WTC11 (cell line): ENCODE results near the gene UNC13C. TPM values are rescaled to one million over a fixed set of nuclear protein-coding genes. Genes with fewer than 3 reads are reported as not detected.

Experiments used
- ATAC-seq: fragments of 200-7000 bp; cut with Tn5 transposase; 2 replicates; pipeline ENCODE4 v1.10.0; 2021; ENCODE audit warnings: mild to moderate bottlenecking, moderate library complexity
- CTCF ChIA-PET: fragments of 300-600 bp; sonication (Branson Sonifier 250); formaldehyde crosslinking; loops from one replicate; lab custom pipeline; 2021; ENCODE audit warnings: antibody characterized with exemption; lab: Charles Lee
- POLR2A ChIA-PET: fragments of 350-600 bp; sonication (Branson Sonifier 250); formaldehyde crosslinking; loops from one replicate; lab custom pipeline; 2021; ENCODE audit warnings: antibody characterized with exemption; lab: Charles Lee
- DNase-seq: peaks from one replicate; pipeline ENCODE4 v3.0.0; 2021; ENCODE audit warnings: low spot score
- H3K27ac Mint-ChIP-seq: 2 replicates; pipeline ENCODE4 v1.8.0; 2021; ENCODE audit warnings: mixed read lengths
- H3K27me3 Mint-ChIP-seq: 2 replicates; pipeline ENCODE4 v1.8.0; 2021; ENCODE audit warnings: low read depth, mild to moderate bottlenecking, moderate library complexity, mixed read lengths
- H3K36me3 Mint-ChIP-seq: 2 replicates; pipeline ENCODE4 v1.8.0; 2021; ENCODE audit warnings: mixed read lengths
- H3K4me1 Mint-ChIP-seq: 2 replicates; pipeline ENCODE4 v1.8.0; 2022; ENCODE audit warnings: mixed read lengths
- H3K4me3 Mint-ChIP-seq: 2 replicates; pipeline ENCODE4 v1.8.0; 2021; ENCODE audit warnings: mild to moderate bottlenecking, moderate library complexity, mixed read lengths
- H3K9me3 Mint-ChIP-seq: 2 replicates; pipeline ENCODE4 v1.8.0; 2021; ENCODE audit warnings: mixed read lengths
- AR ChIP-seq: fragments of 250-450 bp; sonication (Bioruptor Pico); IDR thresholded peaks from 2 replicates; pipeline ENCODE4 v1.9.0; 2021; ENCODE audit warnings: mild to moderate bottlenecking
- GRHL2 ChIP-seq: fragments of 250-450 bp; sonication (Bioruptor Pico); IDR thresholded peaks from 2 replicates; pipeline ENCODE4 v1.8.0; 2022; ENCODE audit warnings: mild to moderate bottlenecking, moderate library complexity; ENCODE audit not compliant: insufficient replicate concordance, severe bottlenecking
- JAZF1 ChIP-seq: fragments of 250-450 bp; sonication (Bioruptor Pico); IDR thresholded peaks from 2 replicates; pipeline ENCODE4 v1.9.0; 2021; ENCODE audit warnings: moderate library complexity, mild to moderate bottlenecking, inconsistent platforms
- JUN ChIP-seq: sonication (generic); formaldehyde crosslinking; IDR thresholded peaks from 2 replicates; pipeline ENCODE4 v1.8.0; 2023; ENCODE audit warnings: mild to moderate bottlenecking, missing genetic modification reagents
- OVOL2 ChIP-seq: fragments of 250-450 bp; sonication (Bioruptor Pico); IDR thresholded peaks from 2 replicates; pipeline ENCODE4 v1.9.0; 2021; ENCODE audit warnings: mild to moderate bottlenecking, borderline replicate concordance
- SMAD4 ChIP-seq: sonication (generic); formaldehyde crosslinking; IDR thresholded peaks from 2 replicates; pipeline ENCODE4 v1.8.0; 2022; ENCODE audit warnings: mild to moderate bottlenecking, missing genetic modification reagents
- TCF7 ChIP-seq: sonication (generic); formaldehyde crosslinking; IDR thresholded peaks from 2 replicates; pipeline ENCODE4 v1.8.0; 2022; ENCODE audit warnings: mild to moderate bottlenecking, low read depth, missing genetic modification reagents, moderate library complexity
- ZNF138 ChIP-seq: sonication (generic); formaldehyde crosslinking; conservative IDR thresholded peaks from 2 replicates; pipeline ENCODE4 v1.8.1; 2022; ENCODE audit warnings: mild to moderate bottlenecking, moderate library complexity, missing genetic modification reagents
- ZNF232 ChIP-seq: sonication (generic); formaldehyde crosslinking; IDR thresholded peaks from 2 replicates; pipeline ENCODE4 v1.8.0; 2022; ENCODE audit warnings: mild to moderate bottlenecking, missing genetic modification reagents
- ZNF416 ChIP-seq: fragments of 250-450 bp; sonication (Bioruptor Pico); IDR thresholded peaks from 2 replicates; pipeline ENCODE4 v1.9.0; 2021; ENCODE audit warnings: mild to moderate bottlenecking, inconsistent platforms
- ZNF532 ChIP-seq: fragments of 250-450 bp; sonication (Bioruptor Pico); IDR thresholded peaks from 2 replicates; pipeline ENCODE4 v1.9.0; 2021; ENCODE audit warnings: mild to moderate bottlenecking, borderline replicate concordance
- ZNF671 ChIP-seq: fragments of 250-450 bp; sonication (Bioruptor Pico); IDR thresholded peaks from 2 replicates; pipeline ENCODE4 v1.8.0; 2021; ENCODE audit warnings: mild to moderate bottlenecking
- total RNA-seq: library from RNA; stranded (reverse); gene quantifications from 3 replicates; pipeline ENCODE4 v1.2.3, GENCODE V29; 2021
- TF ChIP-seq, protein P1 (sequence below): fragments of 250-450 bp; sonication (Bioruptor Pico); IDR thresholded peaks from 2 replicates; pipeline ENCODE4 v1.8.0; 2021; ENCODE audit warnings: mild to moderate bottlenecking
- TF ChIP-seq, protein P2 (sequence below): sonication (generic); formaldehyde crosslinking; IDR thresholded peaks from 2 replicates; pipeline ENCODE4 v1.8.0; 2022; ENCODE audit warnings: mild to moderate bottlenecking, missing genetic modification reagents

UNC13C gene
- total RNA-seq, 1 experiment from 2014 or later: 0.07 TPM

- ChIA-PET POLR2A (no interaction called here), CTCF (no interaction called here)
- no peak overlapping the region for H3K27ac Mint-ChIP-seq
- TF ChIP-seq SMAD4 (CRISPR knock-in tag) (no peak), ZNF138 (CRISPR knock-in tag) (no peak), ZNF671 (no peak)
- DNase-seq (no peak), ATAC-seq (no peak)
- H3K36me3 Mint-ChIP-seq: no peaks in the 10 kb centered on the region
- H3K9me3 Mint-ChIP-seq: 0 out of 2 replicates have a peak, but pooled peaks cover 4% of the 10 kb centered on the region
- H3K4me3 Mint-ChIP-seq: no peak overlapping the region
- no peaks in the 10 kb centered on the region for H3K27me3 Mint-ChIP-seq
- no peaks in the 10 kb centered on the region for H3K4me1 Mint-ChIP-seq
These were observed 67.9 kb downstream of the UNC13C start for GRCh38 chr15:54046093-54046492.

DNA sequence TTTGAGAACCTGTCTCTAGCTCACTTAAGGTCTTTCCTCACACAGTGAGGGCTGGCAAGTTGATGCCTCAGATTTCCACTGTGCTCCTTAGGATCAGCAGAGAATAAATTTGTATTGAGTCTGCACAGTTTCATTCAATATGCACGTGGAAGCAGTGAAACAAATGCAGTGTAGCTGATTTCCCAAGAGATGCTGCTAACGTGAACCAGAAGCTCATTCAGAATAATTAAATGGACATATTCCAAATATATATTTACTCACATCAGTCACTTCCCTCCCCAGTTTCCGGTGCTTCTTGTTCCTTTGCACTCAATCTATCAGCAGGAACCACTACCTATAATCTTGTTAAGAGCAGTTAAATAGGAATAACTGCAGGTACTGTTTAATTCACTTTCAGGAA is 86.1 kb downstream of the UNC13C start:
- Mint-ChIP-seq H3K36me3 (no peaks in the 10 kb centered on the region), H3K4me1 (no peaks in the 10 kb centered on the region)
- TF ChIP-seq, protein P1, sequence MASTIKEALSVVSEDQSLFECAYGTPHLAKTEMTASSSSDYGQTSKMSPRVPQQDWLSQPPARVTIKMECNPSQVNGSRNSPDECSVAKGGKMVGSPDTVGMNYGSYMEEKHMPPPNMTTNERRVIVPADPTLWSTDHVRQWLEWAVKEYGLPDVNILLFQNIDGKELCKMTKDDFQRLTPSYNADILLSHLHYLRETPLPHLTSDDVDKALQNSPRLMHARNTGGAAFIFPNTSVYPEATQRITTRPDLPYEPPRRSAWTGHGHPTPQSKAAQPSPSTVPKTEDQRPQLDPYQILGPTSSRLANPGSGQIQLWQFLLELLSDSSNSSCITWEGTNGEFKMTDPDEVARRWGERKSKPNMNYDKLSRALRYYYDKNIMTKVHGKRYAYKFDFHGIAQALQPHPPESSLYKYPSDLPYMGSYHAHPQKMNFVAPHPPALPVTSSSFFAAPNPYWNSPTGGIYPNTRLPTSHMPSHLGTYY (CRISPR knock-in tag): no peak
- TF ChIP-seq AR (CRISPR knock-in tag) (no peak), OVOL2 (CRISPR knock-in tag) (no peak), ZNF416 (no peak)
- TF ChIP-seq, all 79 proteins: peak for 0
- no peak overlapping the region for H3K4me3 Mint-ChIP-seq
- DNase-seq (no peak), ATAC-seq (no peak)
- H3K27ac Mint-ChIP-seq: no peak overlapping the region
- H3K27me3 Mint-ChIP-seq: no peaks in the 10 kb centered on the region
- ChIA-PET POLR2A (no interaction called here), CTCF (interaction anchor here (1.6 kb wide), 1 partner anchor 19 kb away, joined by 4 read pairs; no protein-coding TSS in a partner anchor)
- H3K9me3 Mint-ChIP-seq: peaks cover 9% of the 10 kb centered on the region

DNA sequence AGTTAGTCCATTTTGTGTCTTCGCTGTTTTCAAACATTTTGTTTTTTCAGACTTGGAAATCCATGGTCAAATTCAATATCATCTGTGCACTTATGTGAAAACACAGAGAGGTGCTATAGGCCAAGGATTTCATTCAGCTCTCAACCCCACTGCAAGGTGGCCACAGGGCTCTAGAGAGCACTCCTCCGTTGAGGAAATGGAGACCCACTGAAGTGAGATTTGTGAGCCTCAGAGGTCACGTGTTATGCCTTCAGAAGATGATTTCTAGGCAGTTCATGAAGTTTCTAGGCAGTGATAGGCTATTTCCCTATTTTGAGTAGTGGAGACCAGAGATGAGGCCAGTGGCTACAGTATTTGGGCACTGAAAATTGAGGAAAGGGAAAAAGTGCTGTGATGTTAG is 88.2 kb downstream of the UNC13C start:
- Mint-ChIP-seq H3K4me1 (no peaks in the 10 kb centered on the region), H3K27ac (no peak overlapping the region), H3K27me3 (no peaks in the 10 kb centered on the region), H3K36me3 (no peaks in the 10 kb centered on the region), H3K9me3 (peaks cover 5% of the 10 kb centered on the region; the same call in 1 of the 2 replicates), H3K4me3 (no peak overlapping the region)
- DNase-seq: no peak
- TF ChIP-seq ZNF532 (CRISPR knock-in tag): no peak
- TF ChIP-seq ZNF232 (CRISPR knock-in tag): no peak
- no peak for TF ChIP-seq JUN (CRISPR knock-in tag)
- TF ChIP-seq JAZF1 (CRISPR knock-in tag): no peak
- TF ChIP-seq, protein P2, sequence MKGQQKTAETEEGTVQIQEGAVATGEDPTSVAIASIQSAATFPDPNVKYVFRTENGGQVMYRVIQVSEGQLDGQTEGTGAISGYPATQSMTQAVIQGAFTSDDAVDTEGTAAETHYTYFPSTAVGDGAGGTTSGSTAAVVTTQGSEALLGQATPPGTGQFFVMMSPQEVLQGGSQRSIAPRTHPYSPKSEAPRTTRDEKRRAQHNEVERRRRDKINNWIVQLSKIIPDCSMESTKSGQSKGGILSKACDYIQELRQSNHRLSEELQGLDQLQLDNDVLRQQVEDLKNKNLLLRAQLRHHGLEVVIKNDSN: no peak
- no peak for TF ChIP-seq TCF7 (CRISPR knock-in tag)
- TF ChIP-seq GRHL2 (CRISPR knock-in tag): no peak
- TF ChIP-seq ZNF138 (CRISPR knock-in tag): no peak
- TF ChIP-seq ZNF671: no peak
- POLR2A ChIA-PET: no interaction called here
- no peak for ATAC-seq
- CTCF ChIA-PET: no interaction called here
